GOT3 (cell line): ENCODE data around the gene PRR15L.
"Not testable (repeated sequence)": the region's sequence is repeated elsewhere in the genome, so short reads cannot be mapped to it uniquely, and the experiment has no call there.

ENCODE experiments used
- DNase-seq: peaks from one replicate; lab custom pipeline; 2025; ENCODE audit warnings: mixed read lengths; lab: John Stamatoyannopoulos, UW

The PRR15L gene

GRCh38 chr17:47988445-47988844 lies 30.8 kb upstream of the PRR15L start:
- not testable (repeated sequence) for DNase-seq

GRCh38 chr17:47987240-47987835 lies 29.7 kb upstream of the PRR15L start:
- DNase-seq: no peak

- no peak for DNase-seq
These were observed 28.8 kb upstream of the PRR15L start for GRCh38 chr17:47986520-47986919.

GRCh38 chr17:47983492-47984223 lies 26.0 kb upstream of the PRR15L start:
- DNase-seq: no peak

GRCh38 chr17:47982645-47983390 lies 25.1 kb upstream of the PRR15L start:
- no peak for DNase-seq

GRCh38 chr17:47982091-47982617 lies 24.5 kb upstream of the PRR15L start:
- no peak for DNase-seq

- DNase-seq: no peak
These were observed 23.8 kb upstream of the PRR15L start for GRCh38 chr17:47981462-47981861.

GRCh38 chr17:47980541-47980940 lies 22.9 kb upstream of the PRR15L start:
- no peak for DNase-seq

GRCh38 chr17:47978324-47978723 lies 20.6 kb upstream of the PRR15L start:
- no peak for DNase-seq

- DNase-seq: no peak
These were observed 18.1 kb upstream of the PRR15L start for GRCh38 chr17:47975823-47976205.

- DNase-seq: no peak
These were observed 17.6 kb upstream of the PRR15L start for GRCh38 chr17:47975189-47975822.

- no peak for DNase-seq
These were observed 15.9 kb upstream of the PRR15L start for GRCh38 chr17:47973541-47973940.

GRCh38 chr17:47970725-47971499 lies 13.2 kb upstream of the PRR15L start, which contains the start of gene CDK5RAP3:
Gene CDK5RAP3, plus strand, starts transcription at chr17:47971113. Its CDS starts 34 bp downstream, at chr17:47971147.
- DNase-seq: peak; percentile 98

GRCh38 chr17:47969930-47970724 lies 12.4 kb upstream of the PRR15L start:
- no peak for DNase-seq

- no peak for DNase-seq
These were observed 11.2 kb upstream of the PRR15L start for GRCh38 chr17:47968836-47969235.

- no peak for DNase-seq
These were observed 10.0 kb upstream of the PRR15L start for GRCh38 chr17:47967607-47968252.

GRCh38 chr17:47966079-47966519 lies 8.4 kb upstream of the PRR15L start:
- DNase-seq: no peak

- DNase-seq: no peak
These were observed 7.2 kb upstream of the PRR15L start for GRCh38 chr17:47964856-47965255.

- DNase-seq: no peak
These were observed 5.2 kb upstream of the PRR15L start for GRCh38 chr17:47962901-47963300.

GRCh38 chr17:47961406-47961805 lies 3.7 kb upstream of the PRR15L start:
- no peak for DNase-seq
